ENCODE results near the gene NBEA. TPM values are rescaled to one million over a fixed set of nuclear protein-coding genes. Genes with fewer than 3 reads are reported as not detected.

Gene NBEA
- total RNA-seq, 1 experiment from 2014 or later = 4.4 TPM

DNA sequence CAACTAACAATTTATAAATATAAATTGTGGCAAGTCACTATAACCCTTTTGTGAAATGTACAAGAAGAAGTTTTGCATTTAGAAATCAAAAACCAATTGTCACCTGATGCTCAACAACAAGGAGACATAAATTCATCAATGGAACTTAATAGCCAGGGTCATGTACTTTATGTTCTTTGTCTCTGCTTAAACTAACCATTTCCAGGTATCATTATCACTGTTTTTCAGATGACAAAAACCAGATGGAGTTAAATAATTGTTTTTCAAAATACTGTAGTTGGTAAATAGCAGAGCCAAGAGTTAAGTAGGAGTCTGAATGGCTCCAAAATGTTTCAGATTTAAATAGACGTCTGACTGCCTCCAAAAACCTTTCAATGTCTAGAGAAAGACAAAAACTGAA is 606.7 kb downstream of the NBEA start:
- no peak overlapping the region for H3K9ac ChIP-seq (ENCODE audit: low read length)
- no peaks in the 10 kb centered on the region for H4K20me1 ChIP-seq (ENCODE audit: low read length)
- intact Hi-C loops (cut with micrococcal nuclease) = no loop called here
- TF ChIP-seq EZH2 (IDR thresholded peaks at IDR 0.05; ENCODE audit: low read length, unreplicated experiment) (no peak), EZH2phosphoT487 (IDR thresholded peaks at IDR 0.05; ENCODE audit: borderline replicate concordance, low read length) (no peak)
- TF ChIP-seq, protein P1, sequence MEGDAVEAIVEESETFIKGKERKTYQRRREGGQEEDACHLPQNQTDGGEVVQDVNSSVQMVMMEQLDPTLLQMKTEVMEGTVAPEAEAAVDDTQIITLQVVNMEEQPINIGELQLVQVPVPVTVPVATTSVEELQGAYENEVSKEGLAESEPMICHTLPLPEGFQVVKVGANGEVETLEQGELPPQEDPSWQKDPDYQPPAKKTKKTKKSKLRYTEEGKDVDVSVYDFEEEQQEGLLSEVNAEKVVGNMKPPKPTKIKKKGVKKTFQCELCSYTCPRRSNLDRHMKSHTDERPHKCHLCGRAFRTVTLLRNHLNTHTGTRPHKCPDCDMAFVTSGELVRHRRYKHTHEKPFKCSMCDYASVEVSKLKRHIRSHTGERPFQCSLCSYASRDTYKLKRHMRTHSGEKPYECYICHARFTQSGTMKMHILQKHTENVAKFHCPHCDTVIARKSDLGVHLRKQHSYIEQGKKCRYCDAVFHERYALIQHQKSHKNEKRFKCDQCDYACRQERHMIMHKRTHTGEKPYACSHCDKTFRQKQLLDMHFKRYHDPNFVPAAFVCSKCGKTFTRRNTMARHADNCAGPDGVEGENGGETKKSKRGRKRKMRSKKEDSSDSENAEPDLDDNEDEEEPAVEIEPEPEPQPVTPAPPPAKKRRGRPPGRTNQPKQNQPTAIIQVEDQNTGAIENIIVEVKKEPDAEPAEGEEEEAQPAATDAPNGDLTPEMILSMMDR (conservative IDR thresholded peaks at IDR 0.05; ENCODE audit: low read depth, low read length) = no peak
- no peaks in the 10 kb centered on the region for H3K9me3 ChIP-seq (ENCODE audit: low read length)
- no peaks in the 10 kb centered on the region for H3K79me2 ChIP-seq (ENCODE audit: low read length)
- peaks cover 3% of the 10 kb centered on the region for H3F3A ChIP-seq (ENCODE audit: low read length, unreplicated experiment)
- no peaks in the 10 kb centered on the region for H3K9me2 ChIP-seq (replicated peaks; ENCODE audit: low read length)
- no peaks in the 10 kb centered on the region for H3K27me3 ChIP-seq (ENCODE audit: low read length)
- H3K4me3 ChIP-seq (ENCODE audit: low read length) = no peak overlapping the region
- POLR2A ChIA-PET (ENCODE audit: unreplicated experiment) = no interaction called here
- H3K4me1 ChIP-seq (ENCODE audit: insufficient read depth, low read length) = peaks cover 49% of the 10 kb centered on the region
- H3K4me2 ChIP-seq (ENCODE audit: low read length) = no peak overlapping the region
- DNase-seq (no peak), ATAC-seq (no peak)
- no peaks in the 10 kb centered on the region for H3K36me3 ChIP-seq (ENCODE audit: low read depth, low read length)
- no TSS peak for BruUV-seq (replicated peaks)
- CTCF ChIA-PET = no interaction called here
- peak overlapping the region; percentile 67 for H3K27ac ChIP-seq (ENCODE audit: low read length)
- no peak overlapping the region for H2AFZ ChIP-seq (ENCODE audit: low read length)

DNA sequence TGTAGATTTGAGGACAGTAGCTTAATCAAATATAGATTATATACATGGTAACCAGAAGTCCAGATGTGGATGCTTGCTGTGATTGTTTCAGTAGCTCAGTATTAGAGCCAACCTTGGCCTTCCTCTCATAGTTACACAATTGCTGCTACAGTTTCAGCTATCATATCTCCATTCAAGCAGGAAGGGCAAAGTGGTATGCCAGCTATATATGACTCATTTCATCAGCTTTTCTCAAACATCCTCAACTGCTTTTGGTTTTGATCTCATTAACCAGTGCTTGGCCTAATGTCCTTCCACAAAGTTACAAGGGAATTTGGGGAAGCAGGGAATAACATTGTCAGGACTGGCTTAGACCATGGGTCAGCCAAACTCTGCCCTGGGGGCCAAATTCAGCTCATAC is 607.4 kb downstream of the NBEA start:
- Histone ChIP-seq H3K9me3 (ENCODE audit: low read length) (no peaks in the 10 kb centered on the region), H3K36me3 (ENCODE audit: low read depth, low read length) (no peaks in the 10 kb centered on the region), H3F3A (ENCODE audit: low read length, unreplicated experiment) (peaks cover 3% of the 10 kb centered on the region), H3K79me2 (ENCODE audit: low read length) (no peaks in the 10 kb centered on the region), H2AFZ (ENCODE audit: low read length) (no peak overlapping the region), H3K9ac (ENCODE audit: low read length) (no peak overlapping the region), H4K20me1 (ENCODE audit: low read length) (no peaks in the 10 kb centered on the region), H3K27me3 (ENCODE audit: low read length) (no peaks in the 10 kb centered on the region), H3K4me2 (ENCODE audit: low read length) (peak overlapping the region; percentile 45), H3K9me2 (replicated peaks; ENCODE audit: low read length) (no peaks in the 10 kb centered on the region), H3K4me3 (ENCODE audit: low read length) (no peak overlapping the region), H3K4me1 (ENCODE audit: insufficient read depth, low read length) (peaks cover 56% of the 10 kb centered on the region), H3K27ac (ENCODE audit: low read length) (peak overlapping the region; percentile 67)
- DNase-seq = peak; percentile 80
- POLR2A ChIA-PET (ENCODE audit: unreplicated experiment) = no interaction called here
- no peak for TF ChIP-seq EZH2 (IDR thresholded peaks at IDR 0.05; ENCODE audit: low read length, unreplicated experiment)
- TF ChIP-seq, protein P1 (conservative IDR thresholded peaks at IDR 0.05; ENCODE audit: low read depth, low read length) = no peak
- TF ChIP-seq EZH2phosphoT487 (IDR thresholded peaks at IDR 0.05; ENCODE audit: borderline replicate concordance, low read length) = no peak
- BruUV-seq (replicated peaks) = no TSS peak
- peak; percentile 67 for ATAC-seq
- CTCF ChIA-PET = no interaction called here
- intact Hi-C loops (cut with micrococcal nuclease) = no loop called here

DNA sequence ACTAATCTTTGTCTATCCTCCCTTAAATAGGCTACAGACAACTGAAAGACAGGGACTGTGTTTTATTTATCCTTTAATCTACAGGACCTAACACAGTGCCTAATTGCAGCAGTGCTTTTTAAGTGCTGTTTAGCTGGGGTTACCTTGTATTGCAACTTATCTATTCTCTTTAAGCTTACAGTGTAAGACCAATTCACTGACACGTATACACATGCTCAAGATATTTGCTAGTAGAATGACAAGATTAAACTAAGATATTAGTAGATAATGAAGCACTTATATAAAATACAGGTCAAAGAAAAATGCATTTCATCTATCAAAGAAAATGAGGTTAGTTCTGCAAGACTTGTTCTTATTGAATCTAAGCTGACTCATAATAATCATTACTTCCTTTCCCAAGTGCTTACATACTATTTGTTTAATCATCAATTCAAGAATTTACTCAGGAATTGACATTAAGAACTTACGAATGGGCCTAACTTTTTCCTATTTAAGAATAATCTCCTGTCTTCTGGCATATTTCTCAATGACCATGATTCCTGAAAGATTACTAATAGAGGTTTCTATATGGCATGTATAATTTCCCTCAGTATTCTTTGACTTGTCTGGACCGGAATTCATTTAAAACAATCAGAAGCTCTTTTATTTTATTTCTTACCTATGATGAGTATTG is 610.2 kb downstream of the NBEA start:
- CTCF ChIA-PET = no interaction called here
- POLR2A ChIA-PET (ENCODE audit: unreplicated experiment) = no interaction called here
- peaks cover 63% of the 10 kb centered on the region for H3K4me1 ChIP-seq (ENCODE audit: insufficient read depth, low read length)

More for the DNA sequence above, 610.2 kb downstream of the NBEA start:
- Histone ChIP-seq H3K36me3 (ENCODE audit: low read depth, low read length) (no peaks in the 10 kb centered on the region), H4K20me1 (ENCODE audit: low read length) (no peaks in the 10 kb centered on the region), H3K9ac (ENCODE audit: low read length) (peak overlapping the region; percentile 48), H2AFZ (ENCODE audit: low read length) (no peak overlapping the region), H3F3A (ENCODE audit: low read length, unreplicated experiment) (peaks cover 3% of the 10 kb centered on the region), H3K4me2 (ENCODE audit: low read length) (peak overlapping the region; percentile 51), H3K27ac (ENCODE audit: low read length) (peak overlapping the region; percentile 93), H3K27me3 (ENCODE audit: low read length) (no peaks in the 10 kb centered on the region), H3K4me3 (ENCODE audit: low read length) (0 out of 2 replicates have a peak overlapping the region, but pooled peaks have one; percentile 1), H3K9me2 (replicated peaks; ENCODE audit: low read length) (no peaks in the 10 kb centered on the region), H3K79me2 (ENCODE audit: low read length) (no peaks in the 10 kb centered on the region), H3K9me3 (ENCODE audit: low read length) (no peaks in the 10 kb centered on the region)
- peak; percentile 60 for ATAC-seq
- BruUV-seq (replicated peaks) = no TSS peak
- peak; percentile 81 for DNase-seq
- intact Hi-C loops (cut with micrococcal nuclease) = no loop called here
- no peak for TF ChIP-seq EZH2phosphoT487 (IDR thresholded peaks at IDR 0.05; ENCODE audit: borderline replicate concordance, low read length)
- no peak for TF ChIP-seq EZH2 (IDR thresholded peaks at IDR 0.05; ENCODE audit: low read length, unreplicated experiment)
- TF ChIP-seq, protein P1 (conservative IDR thresholded peaks at IDR 0.05; ENCODE audit: low read depth, low read length) = no peak
